Lower leg skin (tissue), 4 donors: Measurements from ENCODE around the gene NGB. TPM values are rescaled to one million over a fixed set of nuclear protein-coding genes. Genes with fewer than 3 reads are reported as not detected.
"Not testable (repeated sequence)": the region's sequence is repeated elsewhere in the genome, so short reads cannot be mapped to it uniquely, and the experiment has no call there.

Experiments used
- DNase-seq, 2 donors: peaks; one replicate each; pipeline ENCODE4 v3.0.0-alpha.2; 2019; ENCODE audit warnings: low spot score in 2 of 2
- H3K4me3 ChIP-seq: fragments of 200-600 bp; sonication (generic); 2 replicates; pipeline ENCODE4 v1.5.1; 2017; ENCODE audit warnings: mild to moderate bottlenecking, low read depth; ENCODE audit not compliant: poor library complexity, severe bottlenecking
- CTCF ChIP-seq, 3 donors: fragments of 450-650 bp; IDR thresholded peaks; one replicate each; pipeline ENCODE4 v1.5.1; 2016; ENCODE audit warnings: antibody characterized with exemption in 3 of 3, mild to moderate bottlenecking in 3 of 3, moderate library complexity in 2 of 3
- POLR2A ChIP-seq, 2 donors: fragments of 450-650 bp; IDR thresholded peaks; one replicate each; pipeline ENCODE4 v1.6.1; 2016 to 2017; ENCODE audit warnings: antibody characterized with exemption in 2 of 2, mild to moderate bottlenecking in 1 of 2, moderate library complexity in 1 of 2
- WGBS, 2 donors: methylation state at CpG; one replicate each; pipeline ENCODE4 v1.1.5; 2018; 5-methylcytosine and 5-hydroxymethylcytosine counted together
- intact Hi-C: fragments of 100-400 bp; cut with DNase I; formaldehyde crosslinking; loops from one replicate; pipeline ENCODE4 v1.15.0; 2023; ENCODE audit warnings: low total_unique reads
- total RNA-seq, 4 donors: library from RNA; depleted of rRNA; stranded (reverse); fragments of >200 nt; gene quantifications; one replicate each; pipeline ENCODE4 v1.1.0, GENCODE V29; 2016

NGB gene
- not detected for total RNA-seq

GRCh38 chr14:77271113-77271710, at the start of gene NGB:
NGB (minus strand) TSS chr14:77271206; CDS start chr14:77270937, 269 bp downstream.
- intact Hi-C loops: no loop called here
- no peak for DNase-seq
- TF ChIP-seq POLR2A (IDR thresholded peaks at IDR 0.05): no peak
- no peak for TF ChIP-seq CTCF (IDR thresholded peaks at IDR 0.05)
- 19 to 26% methylated on average over 17 to 20 of the region's 38 CpGs for WGBS, 2 donors
- no peak within 1 kb of the TSS for H3K4me3 ChIP-seq

- 0 to 1% methylated on average over 22 to 33 of the region's 69 CpGs for WGBS, 2 donors
- intact Hi-C loops: no loop called here
These were observed 49.4 kb upstream of the NGB start, which contains the start of gene POMT2 for GRCh38 chr14:77320238-77320935. POMT2 (minus strand) TSS chr14:77320883; CDS start chr14:77320681, 202 bp downstream.

GRCh38 chr14:77319422-77319821, 48.4 kb upstream of the NGB start:
- DNase-seq: peak in 1 of 2 donors; percentile 59
- WGBS, 2 donors: 25 to 34% methylated on average over 5 of the region's 5 CpGs
- TF ChIP-seq POLR2A (IDR thresholded peaks at IDR 0.05) (no peak), CTCF (IDR thresholded peaks at IDR 0.05) (no peak)
- H3K4me3 ChIP-seq: no peak overlapping the region
- intact Hi-C loops: no loop called here

More at GRCh38 chr14:77320238-77320935, 49.4 kb upstream of the NGB start, which contains the start of gene POMT2:
- peak; percentile 92 to 99 for DNase-seq
- TF ChIP-seq POLR2A (IDR thresholded peaks at IDR 0.05): no peak
- TF ChIP-seq CTCF (IDR thresholded peaks at IDR 0.05): peak in 1 of 3 donors; percentile 46
- peak within 1 kb of the TSS; percentile 97 for H3K4me3 ChIP-seq

- WGBS, 2 donors: 86 to 91% methylated on average over 11 of the region's 11 CpGs
- intact Hi-C loops, H3K4me3 ChIP-seq: not testable (repeated sequence)
- DNase-seq: peak in 1 of 2 donors; percentile 56
These were observed 47.8 kb upstream of the NGB start for GRCh38 chr14:77318756-77319155.

GRCh38 chr14:77318006-77318553, 47.1 kb upstream of the NGB start:
- 76 to 80% methylated on average over 5 of the region's 5 CpGs for WGBS, 2 donors
- intact Hi-C loops: no loop called here
- TF ChIP-seq CTCF (IDR thresholded peaks at IDR 0.05) (no peak), POLR2A (IDR thresholded peaks at IDR 0.05) (no peak)
- DNase-seq: peak in 1 of 2 donors; percentile 21
- no peak overlapping the region for H3K4me3 ChIP-seq

- no peak overlapping the region for H3K4me3 ChIP-seq
These were observed 45.9 kb upstream of the NGB start for GRCh38 chr14:77316872-77317301.

More at GRCh38 chr14:77316872-77317301, 45.9 kb upstream of the NGB start:
- intact Hi-C loops: no loop called here
- TF ChIP-seq POLR2A (IDR thresholded peaks at IDR 0.05) (no peak), CTCF (IDR thresholded peaks at IDR 0.05) (no peak)
- WGBS, 2 donors: 46 to 67% methylated on average over 5 of the region's 5 CpGs
- peak in 1 of 2 donors; percentile 83 for DNase-seq
